Peyer's patch (tissue), 4 donors: ENCODE results near the gene KCNQ5. TPM values are rescaled to one million over a fixed set of nuclear protein-coding genes. Genes with fewer than 3 reads are reported as not detected.

Experiments
- DNase-seq, 3 donors: peaks; one replicate each; pipeline ENCODE4 v3.0.0-alpha.2; 2017 to 2019
- H3K27ac ChIP-seq, 4 donors: fragments of 200-600 bp; sonication (generic); one replicate each; pipeline ENCODE4 v1.5.1; 2016 to 2019
- H3K27me3 ChIP-seq, 2 donors: fragments of 200-600 bp; sonication (generic); one replicate each; pipeline ENCODE4 v1.5.1; 2019
- H3K36me3 ChIP-seq, 3 donors: fragments of 200-600 bp; sonication (generic); one replicate each; pipeline ENCODE4 v1.5.1; 2016 to 2019
- H3K4me1 ChIP-seq, 4 donors: fragments of 200-600 bp; sonication (generic); one replicate each; pipeline ENCODE4 v1.5.1; 2016 to 2019
- H3K4me3 ChIP-seq, 4 donors: fragments of 200-600 bp; sonication (generic); 1 replicate in 3 of 4; 2 replicates in 1 of 4; pipeline ENCODE4 v1.5.1; 2016 to 2019; ENCODE audit warnings: mild to moderate bottlenecking in 1 of 4
- H3K9me3 ChIP-seq, 4 donors: fragments of 200-600 bp; sonication (generic); one replicate each; pipeline ENCODE4 v1.5.1; 2016 to 2019; ENCODE audit warnings: mild to moderate bottlenecking in 1 of 4
- POLR2A ChIP-seq, 2 donors: fragments of 450-650 bp; IDR thresholded peaks; one replicate each; pipeline ENCODE4 v1.5.1; 2017; ENCODE audit warnings: antibody characterized with exemption in 2 of 2, mild to moderate bottlenecking in 2 of 2, moderate library complexity in 2 of 2
- total RNA-seq, 4 donors: library from RNA; depleted of rRNA; stranded (reverse); fragments of >200 nt; gene quantifications; one replicate each; pipeline ENCODE4 v1.1.0, GENCODE V29; 2016
- TF ChIP-seq, protein P1 (sequence below), 6 experiments: fragments of 450-650 bp in 4 of 6; fragments of 200-600 bp in 2 of 6; sonication (generic) in 1 of 6; IDR thresholded peaks; one replicate each; pipeline ENCODE4 v1.5.1; 2017 to 2019; ENCODE audit warnings: antibody characterized with exemption in 6 of 6, mild to moderate bottlenecking in 3 of 6, moderate library complexity in 1 of 6

KCNQ5 gene
- total RNA-seq, 4 donors from 2014 or later, result 0.27 to 5.0 (median 0.38) TPM; not detected in 1

GRCh38 chr6:73104921-73105320, 483.1 kb downstream of the KCNQ5 start:
- no peak for TF ChIP-seq POLR2A (IDR thresholded peaks at IDR 0.05)
- TF ChIP-seq, protein P1, sequence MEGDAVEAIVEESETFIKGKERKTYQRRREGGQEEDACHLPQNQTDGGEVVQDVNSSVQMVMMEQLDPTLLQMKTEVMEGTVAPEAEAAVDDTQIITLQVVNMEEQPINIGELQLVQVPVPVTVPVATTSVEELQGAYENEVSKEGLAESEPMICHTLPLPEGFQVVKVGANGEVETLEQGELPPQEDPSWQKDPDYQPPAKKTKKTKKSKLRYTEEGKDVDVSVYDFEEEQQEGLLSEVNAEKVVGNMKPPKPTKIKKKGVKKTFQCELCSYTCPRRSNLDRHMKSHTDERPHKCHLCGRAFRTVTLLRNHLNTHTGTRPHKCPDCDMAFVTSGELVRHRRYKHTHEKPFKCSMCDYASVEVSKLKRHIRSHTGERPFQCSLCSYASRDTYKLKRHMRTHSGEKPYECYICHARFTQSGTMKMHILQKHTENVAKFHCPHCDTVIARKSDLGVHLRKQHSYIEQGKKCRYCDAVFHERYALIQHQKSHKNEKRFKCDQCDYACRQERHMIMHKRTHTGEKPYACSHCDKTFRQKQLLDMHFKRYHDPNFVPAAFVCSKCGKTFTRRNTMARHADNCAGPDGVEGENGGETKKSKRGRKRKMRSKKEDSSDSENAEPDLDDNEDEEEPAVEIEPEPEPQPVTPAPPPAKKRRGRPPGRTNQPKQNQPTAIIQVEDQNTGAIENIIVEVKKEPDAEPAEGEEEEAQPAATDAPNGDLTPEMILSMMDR (IDR thresholded peaks at IDR 0.05), result no peak
- H3K9me3 ChIP-seq, result no peaks in the 10 kb centered on the region
- no peak for DNase-seq
- no peaks in the 10 kb centered on the region for H3K27me3 ChIP-seq
- no peaks in the 10 kb centered on the region for H3K36me3 ChIP-seq
- no peak overlapping the region for H3K4me3 ChIP-seq
- H3K4me1 ChIP-seq, result no peaks in the 10 kb centered on the region
- no peak overlapping the region for H3K27ac ChIP-seq

DNA sequence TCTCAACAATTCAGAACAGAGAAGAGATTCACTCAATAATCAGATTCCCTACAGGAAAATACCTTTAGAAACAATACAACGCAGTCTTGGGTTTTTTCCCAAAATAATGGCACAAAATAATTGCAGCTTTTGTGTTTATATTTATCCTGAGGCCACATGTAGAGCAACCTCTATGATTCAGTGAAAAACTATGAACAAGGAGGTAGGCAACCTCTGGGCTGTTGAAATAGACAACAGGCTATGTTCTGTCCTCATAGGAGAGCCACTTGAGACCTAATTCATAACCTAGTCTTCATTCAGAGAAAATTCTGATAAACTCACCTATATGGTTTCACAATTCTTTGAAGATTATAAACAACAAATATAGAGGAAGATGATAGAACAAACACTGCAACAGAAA, 485.2 kb downstream of the KCNQ5 start:
- H3K27ac ChIP-seq, result no peak overlapping the region
- H3K4me1 ChIP-seq, result no peaks in the 10 kb centered on the region
- H3K9me3 ChIP-seq, result no peaks in the 10 kb centered on the region
- TF ChIP-seq, protein P1 (IDR thresholded peaks at IDR 0.05), result no peak
- TF ChIP-seq POLR2A (IDR thresholded peaks at IDR 0.05), result no peak
- no peaks in the 10 kb centered on the region for H3K36me3 ChIP-seq
- no peaks in the 10 kb centered on the region for H3K27me3 ChIP-seq
- DNase-seq, result no peak
- no peak overlapping the region for H3K4me3 ChIP-seq

DNA sequence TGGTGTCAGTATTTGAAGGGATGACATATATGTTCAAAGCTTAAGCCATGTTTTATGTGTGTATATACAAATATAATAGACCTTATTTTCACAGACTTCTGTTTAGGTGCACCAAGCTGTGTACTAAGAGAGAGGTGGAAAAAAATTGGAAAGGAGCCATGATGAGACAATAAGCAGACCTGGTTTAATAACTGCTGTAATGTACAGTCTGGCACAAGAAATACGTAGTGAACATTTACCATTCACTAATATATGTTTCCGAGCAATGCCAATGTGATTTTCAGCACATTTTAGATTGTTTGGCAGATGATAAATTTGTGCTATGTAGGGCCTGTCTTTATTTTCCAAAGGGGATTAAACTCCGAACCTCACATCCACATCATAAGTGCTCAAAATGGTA, 487.1 kb downstream of the KCNQ5 start:
- no peak for DNase-seq
- Histone ChIP-seq H3K36me3 (no peaks in the 10 kb centered on the region), H3K9me3 (no peaks in the 10 kb centered on the region), H3K4me3 (no peak overlapping the region), H3K27me3 (no peaks in the 10 kb centered on the region), H3K27ac (no peak overlapping the region), H3K4me1 (no peaks in the 10 kb centered on the region)
- TF ChIP-seq, protein P1 (IDR thresholded peaks at IDR 0.05), result no peak
- no peak for TF ChIP-seq POLR2A (IDR thresholded peaks at IDR 0.05)

GRCh38 chr6:73109659-73110058, 487.8 kb downstream of the KCNQ5 start:
- no peaks in the 10 kb centered on the region for H3K27me3 ChIP-seq
- no peaks in the 10 kb centered on the region for H3K4me1 ChIP-seq
- no peak for DNase-seq
- no peak overlapping the region for H3K4me3 ChIP-seq
- TF ChIP-seq, protein P1 (IDR thresholded peaks at IDR 0.05), result no peak
- TF ChIP-seq POLR2A (IDR thresholded peaks at IDR 0.05), result no peak
- no peaks in the 10 kb centered on the region for H3K36me3 ChIP-seq
- H3K27ac ChIP-seq, result no peak overlapping the region
- no peaks in the 10 kb centered on the region for H3K9me3 ChIP-seq

- DNase-seq, result no peak
- Histone ChIP-seq H3K36me3 (no peaks in the 10 kb centered on the region), H3K4me1 (no peaks in the 10 kb centered on the region), H3K27ac (no peak overlapping the region), H3K27me3 (no peaks in the 10 kb centered on the region), H3K4me3 (no peak overlapping the region), H3K9me3 (no peaks in the 10 kb centered on the region)
- TF ChIP-seq, protein P1 (IDR thresholded peaks at IDR 0.05), result no peak
- no peak for TF ChIP-seq POLR2A (IDR thresholded peaks at IDR 0.05)
These were observed 494.5 kb downstream of the KCNQ5 start for GRCh38 chr6:73116330-73116729.

DNA sequence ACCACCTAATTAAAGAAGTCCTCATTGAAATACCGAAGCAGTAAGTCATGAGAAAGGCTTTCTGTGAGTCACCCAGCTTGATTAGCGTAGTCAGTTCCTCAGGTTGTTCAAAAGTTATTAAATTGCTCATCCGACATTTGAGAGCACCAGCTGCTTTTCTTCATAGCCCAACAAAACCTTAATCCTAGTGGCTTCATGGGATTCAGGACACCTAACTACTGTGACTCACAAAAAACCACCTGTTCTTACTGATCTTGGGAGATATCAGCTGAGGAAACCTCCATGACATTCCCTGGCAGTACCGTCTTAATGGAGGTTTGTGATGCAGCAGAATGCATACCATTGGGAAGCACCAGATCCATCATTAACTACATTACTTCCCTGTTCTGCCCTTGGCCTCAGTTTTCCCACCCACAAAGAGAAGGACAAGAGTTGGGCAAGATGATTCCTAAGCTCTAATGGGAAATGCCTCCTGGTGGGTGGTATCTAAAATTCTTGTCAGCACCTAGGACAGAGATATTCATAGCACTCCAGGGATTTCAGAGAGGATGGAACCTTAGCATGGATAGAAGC, 499.6 kb downstream of the KCNQ5 start:
- Histone ChIP-seq H3K27me3 (no peaks in the 10 kb centered on the region), H3K9me3 (no peaks in the 10 kb centered on the region), H3K27ac (no peak overlapping the region), H3K4me3 (no peak overlapping the region), H3K4me1 (no peaks in the 10 kb centered on the region), H3K36me3 (no peaks in the 10 kb centered on the region)
- DNase-seq, result no peak
- TF ChIP-seq POLR2A (IDR thresholded peaks at IDR 0.05), result no peak
- TF ChIP-seq, protein P1 (IDR thresholded peaks at IDR 0.05), result no peak
